HG03439 (cell line): ENCODE measurements around the gene CCND3.

Experiments used
- ATAC-seq: cut with Tn5 transposase; IDR thresholded peaks from one replicate; pipeline ENCODE4 v1.9.1; 2021; ENCODE audit warnings: mild to moderate bottlenecking, moderate library complexity; ENCODE audit not compliant: unreplicated experiment

CCND3 gene

DNA sequence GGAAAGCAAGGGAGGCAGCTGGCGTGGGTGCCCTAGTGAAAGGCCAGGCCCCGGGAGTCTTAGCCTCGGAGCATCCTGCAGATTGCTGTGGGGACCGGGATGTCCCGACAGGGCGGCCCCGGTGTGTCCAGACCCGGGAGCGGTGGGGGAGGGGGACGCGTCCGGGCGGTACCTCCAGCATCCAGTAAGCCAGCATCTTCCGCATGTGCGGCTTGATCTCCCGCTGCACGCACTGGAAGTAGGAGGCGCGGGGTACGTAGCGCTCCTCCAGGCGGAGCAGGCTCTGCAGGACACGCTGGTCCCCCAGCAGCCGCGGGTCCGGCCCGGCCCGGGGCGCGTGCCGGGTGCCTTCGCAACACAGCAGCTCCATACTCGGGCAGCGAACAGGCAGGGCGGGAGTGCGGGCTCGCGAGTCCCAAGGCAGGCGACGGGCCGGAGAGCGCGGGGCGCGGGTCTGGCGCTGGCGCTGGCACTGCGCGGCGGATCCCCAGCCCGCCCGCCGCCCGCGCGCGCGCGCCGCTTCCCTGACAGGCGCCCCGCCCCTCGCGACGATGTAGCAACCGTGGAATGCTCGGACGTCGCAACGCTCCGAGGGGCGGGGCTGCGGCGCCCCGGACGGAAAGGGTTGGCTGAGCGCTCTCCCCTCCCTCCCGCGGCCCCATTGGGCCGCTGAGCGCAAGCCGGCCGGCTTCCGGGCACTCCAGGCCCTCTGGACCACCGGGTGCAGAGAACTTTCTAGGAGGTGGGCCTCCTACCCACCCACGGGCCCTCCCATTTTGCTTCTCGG lies at the start of gene CCND3:
TSS of gene CCND3 (minus strand) at position 529 of the 787 bp plus-strand sequence. CDS start at position 370, 159 bp downstream.
- peak; percentile 86 for ATAC-seq

DNA sequence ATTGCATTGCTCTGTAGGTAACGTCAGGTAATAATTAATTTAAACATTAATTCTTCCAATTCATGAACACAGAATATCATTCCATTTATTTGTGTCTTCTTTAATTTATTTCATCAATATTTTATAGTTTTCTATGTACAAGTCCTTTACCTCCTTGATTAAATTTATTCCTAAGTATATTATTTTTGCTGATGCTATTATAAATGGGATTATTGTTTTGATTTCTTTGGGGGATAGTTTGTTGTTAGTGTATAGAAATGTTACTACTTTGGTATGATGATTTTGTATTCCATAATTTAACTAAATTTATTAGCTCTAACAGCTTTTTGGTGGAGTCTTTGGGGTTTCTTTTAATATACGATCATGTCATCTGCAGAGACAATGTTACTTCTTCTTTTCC lies 44.7 kb upstream of the CCND3 start:
- no peak for ATAC-seq

DNA sequence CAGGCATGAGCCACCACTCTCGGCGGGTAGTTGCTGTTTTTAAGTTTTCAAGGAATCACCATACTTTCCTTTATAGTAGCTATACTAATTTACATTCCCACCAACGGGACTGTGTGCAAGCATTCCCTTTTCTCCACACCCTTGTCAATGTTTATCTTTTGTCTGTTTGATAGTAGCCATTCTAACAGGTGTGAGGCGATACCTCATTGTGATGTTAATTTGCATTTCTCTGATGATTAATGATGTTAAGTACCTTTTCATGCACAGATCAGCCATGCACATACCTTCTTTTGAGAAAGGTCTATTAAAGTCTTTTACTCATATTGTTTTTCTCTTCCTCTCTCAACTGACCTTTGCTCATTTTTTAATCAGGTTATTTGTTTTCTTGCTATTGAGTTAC lies 43.0 kb upstream of the CCND3 start:
- ATAC-seq: no peak

DNA sequence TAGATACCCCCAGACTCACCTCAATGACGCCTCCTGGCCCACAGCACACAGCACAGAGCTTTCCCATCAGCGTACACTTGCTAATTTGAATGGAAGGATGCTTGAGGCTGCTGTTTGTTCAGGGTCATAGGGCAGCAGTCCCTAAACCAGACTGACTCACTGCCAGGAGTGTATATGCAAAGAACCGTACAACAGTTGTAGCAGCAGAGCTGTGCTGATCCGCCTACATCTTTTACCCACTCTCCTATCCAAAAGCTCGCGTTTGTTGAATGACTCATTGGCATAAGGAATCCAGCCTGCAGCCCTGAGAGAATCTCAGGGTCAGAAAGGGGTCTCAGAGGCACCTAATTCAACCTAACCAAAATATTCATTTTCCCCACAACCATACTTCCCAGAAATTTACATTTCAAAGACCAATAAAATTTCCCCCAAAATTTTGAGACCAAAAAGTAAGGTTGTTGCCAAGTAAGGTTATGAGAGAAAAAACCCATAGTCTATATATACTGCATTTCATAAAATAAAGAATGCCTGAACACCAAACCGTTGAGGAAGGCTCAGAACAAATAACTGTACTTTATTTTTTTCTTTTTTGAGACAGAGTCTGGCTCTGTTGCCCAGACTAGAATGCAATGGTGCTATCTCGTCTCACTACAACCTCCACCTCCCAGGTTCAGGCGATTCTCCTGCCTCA lies 35.3 kb upstream of the CCND3 start:
- no peak for ATAC-seq

DNA sequence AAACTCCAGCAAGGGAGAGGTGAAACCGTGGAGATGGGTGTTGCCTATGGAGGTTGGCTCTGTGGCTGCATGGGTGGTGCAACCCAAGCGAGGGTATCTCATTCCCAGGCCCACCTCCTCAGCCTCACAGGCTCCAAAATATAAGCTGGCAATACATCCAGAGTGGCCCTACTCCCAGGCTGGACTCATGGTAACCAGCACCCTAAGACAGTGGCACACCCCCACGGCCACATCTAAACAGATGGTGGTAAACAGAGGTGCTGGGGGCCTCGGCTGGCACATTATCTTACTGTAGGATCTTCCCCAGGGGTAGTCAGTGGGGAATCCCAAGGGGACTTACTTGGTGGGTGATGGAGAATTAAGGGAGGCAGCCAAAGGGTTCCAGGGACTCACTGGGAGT lies 33.7 kb upstream of the CCND3 start:
- ATAC-seq: no peak

DNA sequence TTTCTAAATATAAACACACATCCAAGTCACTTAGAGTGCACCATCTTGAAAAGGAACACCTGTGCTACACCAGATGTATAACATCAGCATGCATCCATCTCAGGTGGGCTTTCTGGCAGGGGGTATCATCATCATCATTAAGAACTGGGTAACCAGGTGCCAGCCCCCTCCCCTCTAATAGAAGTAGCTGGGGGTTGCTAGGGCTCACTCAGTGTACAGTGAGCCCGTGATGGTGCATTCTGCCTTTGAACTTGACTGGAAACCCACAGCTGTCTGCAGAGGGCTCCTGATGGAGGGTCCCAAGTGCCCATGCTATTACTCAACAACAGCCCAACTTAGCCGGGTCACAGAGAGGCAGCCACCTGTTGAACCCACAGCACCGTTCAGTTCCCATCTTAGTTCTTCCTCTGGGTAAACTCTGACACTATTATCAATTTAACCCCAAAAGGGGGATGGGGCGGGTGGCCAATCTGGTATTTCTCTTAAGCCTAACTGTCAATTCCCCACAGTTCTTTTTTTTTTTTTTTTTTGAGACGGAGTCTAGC lies 32.7 kb upstream of the CCND3 start:
- ATAC-seq: no peak

DNA sequence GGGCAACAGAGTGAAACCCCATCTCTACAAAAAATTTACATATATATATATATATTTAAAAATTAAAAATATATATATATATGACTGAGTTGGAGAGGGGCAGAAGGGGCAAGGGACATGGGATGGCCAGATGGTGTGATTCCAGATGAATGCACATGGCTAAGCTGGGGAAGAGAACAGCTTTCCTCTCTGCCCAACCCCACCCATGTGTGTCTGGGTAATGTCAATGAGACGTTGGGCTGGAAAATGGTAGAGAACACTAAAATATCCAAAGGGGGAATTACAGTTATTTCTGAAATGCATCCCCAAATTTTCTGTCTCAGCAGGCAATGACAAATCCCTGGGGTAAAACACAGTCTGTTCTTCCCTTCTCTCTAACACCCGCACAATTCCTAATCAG lies 31.2 kb upstream of the CCND3 start:
- ATAC-seq: no peak

DNA sequence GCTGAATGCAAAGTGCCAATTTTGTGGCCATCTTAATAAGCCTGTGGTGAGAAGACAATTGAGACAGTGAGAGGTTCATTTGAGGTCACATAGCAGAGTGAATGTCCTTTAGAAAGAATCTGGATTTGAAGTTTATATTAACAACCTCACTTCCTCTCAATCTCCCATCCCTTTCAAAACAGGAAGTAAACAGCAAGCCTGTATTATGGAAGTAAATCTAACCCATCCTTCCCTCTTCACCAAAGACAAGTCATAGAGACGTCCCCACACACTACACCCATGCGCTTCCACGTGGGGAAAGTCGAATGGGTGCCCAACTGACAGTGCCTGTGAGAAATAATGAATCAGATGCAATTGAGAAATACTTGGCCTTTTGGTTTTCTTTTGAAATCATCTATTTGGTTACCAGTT lies 28.8 kb upstream of the CCND3 start:
- ATAC-seq: no peak

DNA sequence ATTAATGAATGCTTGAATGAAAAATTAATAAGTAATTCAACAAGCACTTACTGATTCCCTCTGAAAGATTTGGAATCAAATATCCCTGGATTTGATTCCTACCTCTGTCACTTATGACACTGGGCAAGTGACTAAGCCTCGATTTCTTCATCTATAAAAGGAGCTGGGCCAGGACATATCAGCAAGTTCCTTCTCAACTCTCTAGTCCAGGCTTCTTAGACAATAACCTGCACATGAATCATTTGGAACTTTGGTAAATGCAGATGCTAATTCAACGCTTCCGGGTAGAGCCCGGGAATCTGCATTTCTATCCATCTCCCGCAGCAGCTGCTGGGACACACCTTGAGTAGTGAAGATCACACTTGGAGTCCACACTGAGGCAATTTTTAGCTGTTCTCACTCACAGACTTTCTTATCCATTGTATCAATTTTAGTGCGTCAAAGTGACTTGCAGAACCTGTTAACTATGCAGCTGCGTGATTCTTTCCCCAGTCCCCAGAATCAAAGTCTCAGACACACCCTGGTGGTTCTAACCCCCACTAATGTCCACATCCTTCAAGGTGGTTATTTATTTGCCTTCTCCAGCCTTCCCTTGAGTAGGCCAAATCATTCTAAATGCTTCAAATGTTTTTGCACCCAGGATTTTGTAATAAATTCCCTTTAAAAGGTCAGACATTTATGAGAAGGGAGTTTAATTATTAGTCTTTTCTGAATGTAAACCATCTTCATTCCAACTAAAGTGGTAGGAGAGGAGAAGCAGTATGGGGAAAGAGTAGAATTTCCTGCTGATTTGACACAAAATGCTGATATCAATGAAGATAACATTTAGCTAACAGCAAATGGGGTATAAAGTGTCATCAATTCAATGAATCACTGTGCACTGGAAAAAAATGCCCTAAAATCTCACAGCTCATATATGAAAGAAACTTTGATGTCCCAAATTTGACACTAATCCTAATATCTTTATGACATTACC lies 26.0 kb upstream of the CCND3 start:
- no peak for ATAC-seq

DNA sequence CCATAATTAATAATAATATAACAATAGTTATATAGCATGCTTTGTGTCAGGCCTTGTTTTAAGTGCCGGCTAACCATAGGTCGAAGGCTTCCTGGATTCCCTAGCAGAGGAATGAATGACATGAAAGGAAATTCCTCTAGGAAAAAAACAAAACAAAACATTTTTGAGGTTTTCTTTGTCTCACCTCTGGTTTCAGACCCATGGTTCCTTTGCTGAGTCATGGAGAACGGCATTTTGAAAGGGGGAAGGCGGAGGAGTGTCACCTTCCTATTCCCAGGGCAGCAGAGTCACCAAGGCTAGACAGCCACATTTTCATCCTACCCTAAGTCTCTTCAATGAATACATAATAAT lies 25.3 kb upstream of the CCND3 start:
- no peak for ATAC-seq

DNA sequence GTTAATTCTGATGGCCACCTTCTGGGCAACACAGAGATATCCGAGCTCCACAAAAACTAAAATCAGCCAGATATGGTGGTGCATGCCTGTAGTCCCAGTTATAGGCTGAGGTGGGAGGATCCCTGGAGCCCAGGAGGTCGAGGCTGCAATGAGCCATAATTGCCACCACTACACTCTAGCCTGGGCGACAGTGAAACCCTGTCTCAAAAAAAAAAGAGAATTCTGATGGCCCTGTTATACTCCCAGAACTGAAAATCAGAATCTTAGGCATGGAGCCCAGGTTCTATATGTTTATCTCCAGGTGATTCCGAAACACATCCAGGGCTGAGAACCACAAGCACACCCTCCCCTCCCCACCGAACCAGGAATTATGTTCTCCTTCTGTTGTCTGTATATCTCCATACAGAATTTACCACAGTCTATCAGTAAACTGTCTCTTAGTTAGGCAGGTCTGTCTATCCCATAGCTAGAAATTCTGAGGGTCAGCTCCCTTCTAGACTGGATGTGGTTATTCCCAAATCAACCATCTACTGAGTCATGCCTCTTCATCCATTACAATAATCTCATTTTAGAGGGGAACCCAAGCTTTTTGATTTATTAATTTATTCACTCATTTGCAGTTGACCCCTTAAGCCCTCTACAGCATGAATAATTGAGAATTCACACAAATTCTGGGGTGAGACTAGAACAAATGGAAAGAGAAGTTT lies 24.8 kb upstream of the CCND3 start:
- ATAC-seq: no peak

DNA sequence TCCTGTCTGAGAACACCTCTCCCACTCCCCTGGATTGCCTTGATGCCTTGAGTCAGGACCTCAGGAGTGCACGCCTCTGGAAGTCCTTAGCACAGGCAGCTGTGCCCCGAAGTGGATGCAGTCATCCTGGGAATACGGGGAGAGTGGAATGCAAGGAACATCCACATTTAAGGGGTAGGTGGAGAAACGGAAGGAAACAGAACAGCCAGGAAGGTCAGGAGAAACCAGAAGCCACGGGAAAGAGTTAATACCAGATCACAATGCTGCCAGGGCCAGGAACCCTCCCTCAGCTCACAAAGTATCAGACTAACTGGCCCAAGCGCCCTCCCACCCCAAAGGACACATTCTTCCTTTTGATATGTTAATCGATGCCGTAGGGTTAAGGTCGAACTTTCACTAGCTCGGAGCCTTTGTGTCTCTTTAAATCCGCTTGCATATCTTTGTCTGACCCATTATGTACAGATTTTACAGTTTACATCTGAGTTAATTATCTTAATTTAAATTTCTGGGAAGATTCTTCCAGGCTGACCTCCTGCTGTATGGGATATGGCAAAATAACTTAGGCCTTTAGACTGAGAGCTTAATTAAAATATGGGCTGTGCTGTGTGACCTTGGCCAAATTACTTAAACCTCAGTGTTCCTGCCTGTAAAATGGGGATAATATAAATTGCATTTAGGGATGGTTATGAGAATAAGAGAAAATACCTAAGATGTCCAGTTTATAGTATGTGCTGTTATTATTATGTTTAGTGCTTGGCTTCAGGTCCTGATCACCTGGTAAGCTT lies 24.0 kb upstream of the CCND3 start:
- ATAC-seq: no peak

DNA sequence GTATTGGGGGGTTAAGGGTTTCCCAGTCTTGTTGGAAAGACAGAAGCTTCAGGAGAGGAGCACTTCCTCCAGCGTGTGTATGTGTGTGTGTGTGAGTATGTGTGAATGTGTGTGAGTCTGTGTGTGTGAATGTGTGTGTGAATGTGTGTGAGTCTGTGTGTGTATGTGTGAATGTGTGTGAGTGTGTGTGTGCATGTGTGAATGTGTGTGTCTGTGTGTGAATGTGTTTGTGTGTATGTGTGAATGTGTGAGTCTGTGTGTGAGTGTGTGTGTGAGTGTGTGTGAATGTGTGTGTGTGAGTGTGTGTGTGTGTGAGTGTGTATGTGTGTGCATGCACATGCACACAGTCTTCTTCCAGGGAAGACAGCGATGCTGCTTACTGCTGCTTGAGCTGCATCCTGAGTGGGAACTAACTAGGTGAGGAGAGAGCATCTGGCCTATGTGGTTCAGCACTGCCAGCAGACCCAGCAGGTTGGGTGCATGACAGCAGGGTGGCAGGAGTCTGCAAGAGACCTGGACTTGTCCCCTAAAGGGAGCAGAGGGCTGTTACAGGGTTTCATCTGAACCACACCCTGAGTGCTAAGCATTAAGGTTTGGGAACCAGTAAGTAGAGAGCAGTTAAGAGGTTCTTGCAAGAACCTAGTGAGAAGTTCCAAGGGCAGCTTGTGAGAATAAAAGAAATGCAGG lies 22.7 kb upstream of the CCND3 start:
- no peak for ATAC-seq

DNA sequence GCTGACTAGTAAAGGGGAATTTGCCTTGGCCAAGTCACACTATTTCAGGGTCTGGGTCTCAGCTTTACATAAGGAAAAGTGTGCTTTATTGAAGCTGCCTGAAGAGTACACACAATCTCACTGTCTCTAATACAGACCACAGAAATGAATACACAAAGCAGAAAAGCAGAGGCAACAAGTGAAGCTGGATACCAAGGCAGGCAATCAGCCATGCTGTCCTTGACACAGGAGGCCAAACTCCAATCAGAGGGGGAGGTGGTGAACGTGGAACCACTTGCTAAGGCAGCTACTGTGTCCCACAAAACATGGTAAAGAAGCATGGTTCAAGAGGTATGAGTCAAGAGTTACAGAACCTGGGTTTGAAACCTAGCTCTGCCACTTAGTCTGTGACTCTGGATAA lies 21.8 kb upstream of the CCND3 start:
- no peak for ATAC-seq

DNA sequence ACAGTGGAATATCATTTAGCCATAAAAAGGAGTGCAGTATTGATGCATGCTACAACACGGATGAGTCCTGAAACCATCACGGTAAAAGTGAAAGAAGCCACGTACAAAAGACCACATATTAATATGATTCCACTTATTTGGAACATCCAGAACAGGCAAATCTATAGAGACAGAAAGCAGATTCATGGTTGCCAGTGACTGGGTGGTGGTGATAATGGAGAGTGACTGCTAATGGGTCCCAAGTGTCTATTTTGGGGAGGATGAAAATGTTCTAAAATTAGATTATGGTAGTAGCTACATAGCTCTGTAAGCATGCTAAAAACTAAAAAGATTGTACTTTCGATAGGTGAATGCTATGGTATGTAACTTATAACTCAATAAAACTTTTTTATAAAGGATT lies 18.4 kb upstream of the CCND3 start:
- ATAC-seq: no peak

DNA sequence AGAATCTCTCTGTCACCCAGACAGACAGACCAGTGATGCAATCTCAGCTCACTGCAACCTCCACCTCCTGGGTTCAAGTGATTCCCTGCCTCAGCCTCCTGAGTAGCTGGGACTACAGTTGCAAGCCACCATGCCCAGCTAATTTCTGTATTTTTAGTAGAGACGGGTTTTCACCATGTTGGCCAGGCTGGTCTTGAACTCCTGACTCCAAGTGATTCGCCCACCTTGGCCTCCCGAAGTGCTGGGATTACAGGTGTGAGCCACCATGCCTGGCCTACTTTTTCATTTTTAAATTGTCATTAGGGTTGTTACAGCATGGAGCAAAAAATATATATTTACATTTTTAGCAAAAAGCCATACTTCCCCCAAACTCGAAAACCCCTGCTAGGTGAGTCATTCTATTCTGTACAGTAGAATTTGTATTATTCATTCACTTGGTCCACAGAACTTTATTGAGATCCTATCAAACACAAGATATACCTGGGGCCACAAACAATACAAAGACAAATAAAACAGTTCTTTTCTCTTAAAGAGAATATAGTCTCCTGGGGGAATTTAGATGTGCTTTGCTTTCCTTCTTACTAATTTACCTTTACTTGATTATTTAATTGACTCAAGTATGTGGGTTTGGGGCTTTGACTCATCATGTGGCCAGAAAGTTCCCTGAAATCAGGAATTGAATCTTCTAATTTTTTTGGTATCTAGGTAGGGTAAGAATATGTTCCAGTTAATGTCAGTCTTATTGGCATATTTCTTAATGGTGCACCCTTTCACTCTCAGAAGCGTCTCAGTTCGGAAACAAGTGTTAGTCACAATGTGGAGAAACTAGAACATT lies 16.6 kb upstream of the CCND3 start:
- no peak for ATAC-seq

DNA sequence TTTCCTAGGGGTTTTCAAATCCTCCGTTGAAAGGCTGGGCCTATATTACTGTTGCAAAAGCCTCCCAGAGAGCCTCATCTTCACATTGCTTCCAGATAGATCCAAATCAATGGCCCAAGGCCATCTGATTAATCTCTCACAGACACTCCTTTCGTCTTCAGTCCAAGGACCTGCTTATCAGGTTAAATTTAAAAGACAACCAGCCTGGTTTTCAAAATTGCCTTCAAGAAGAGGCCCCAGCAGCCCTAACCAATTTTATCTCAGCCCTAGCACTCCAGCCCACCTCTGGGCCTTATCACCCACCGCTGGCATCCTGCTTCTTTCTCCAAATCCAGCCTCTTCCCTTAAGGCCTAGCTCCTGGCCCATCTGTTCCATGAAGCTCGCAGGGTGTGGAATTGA lies 15.5 kb upstream of the CCND3 start:
- ATAC-seq: no peak

DNA sequence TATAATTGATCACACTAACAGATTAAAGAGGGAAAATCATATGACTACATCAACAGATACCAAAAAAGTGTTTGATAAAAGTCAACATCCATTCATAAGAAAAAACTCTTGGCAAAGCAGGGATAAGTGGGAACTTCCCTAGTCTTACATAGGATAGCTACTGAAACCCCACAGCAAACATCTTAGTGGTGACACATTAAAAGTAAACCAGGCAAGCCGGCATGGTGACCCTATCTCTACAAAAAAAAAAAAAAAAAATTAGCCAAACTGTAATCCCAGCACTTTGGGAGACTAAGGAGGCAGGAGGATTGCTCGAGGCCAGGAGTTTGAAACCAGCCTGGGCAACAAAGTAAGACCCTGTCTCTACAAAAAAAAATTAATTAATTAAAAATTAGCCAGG lies 13.8 kb upstream of the CCND3 start:
- no peak for ATAC-seq
